BLaER1 (cell line): ENCODE measurements around the gene RCN2.

Experiments used
- H3K27ac ChIP-seq: shearing (Covaris generic); formaldehyde crosslinking; 2 replicates; pipeline ENCODE4 v1.8.1; 2022
- H3K27me3 ChIP-seq: shearing (Covaris generic); formaldehyde crosslinking; 2 replicates; pipeline ENCODE4 v1.8.1; 2022
- H3K36me3 ChIP-seq: shearing (Covaris generic); formaldehyde crosslinking; 2 replicates; pipeline ENCODE4 v1.8.1; 2022
- H3K4me1 ChIP-seq: shearing (Covaris generic); formaldehyde crosslinking; 2 replicates; pipeline ENCODE4 v1.8.1; 2022
- H3K4me2 ChIP-seq: shearing (Covaris generic); formaldehyde crosslinking; 2 replicates; pipeline ENCODE4 v1.8.1; 2022
- H3K4me3 ChIP-seq: shearing (Covaris generic); formaldehyde crosslinking; 2 replicates; pipeline ENCODE4 v1.8.1; 2022
- H3K9ac ChIP-seq: shearing (Covaris generic); formaldehyde crosslinking; 2 replicates; pipeline ENCODE4 v1.8.1; 2022
- H3K9me3 ChIP-seq: shearing (Covaris generic); formaldehyde crosslinking; 2 replicates; pipeline ENCODE4 v1.8.1; 2022
- H4K20me1 ChIP-seq: shearing (Covaris generic); formaldehyde crosslinking; 2 replicates; pipeline ENCODE4 v1.8.1; 2022
- Cebpa-rat ChIP-seq: shearing (Covaris generic); IDR thresholded peaks from 2 replicates; pipeline ENCODE4 v1.8.1; 2022

Gene RCN2

DNA sequence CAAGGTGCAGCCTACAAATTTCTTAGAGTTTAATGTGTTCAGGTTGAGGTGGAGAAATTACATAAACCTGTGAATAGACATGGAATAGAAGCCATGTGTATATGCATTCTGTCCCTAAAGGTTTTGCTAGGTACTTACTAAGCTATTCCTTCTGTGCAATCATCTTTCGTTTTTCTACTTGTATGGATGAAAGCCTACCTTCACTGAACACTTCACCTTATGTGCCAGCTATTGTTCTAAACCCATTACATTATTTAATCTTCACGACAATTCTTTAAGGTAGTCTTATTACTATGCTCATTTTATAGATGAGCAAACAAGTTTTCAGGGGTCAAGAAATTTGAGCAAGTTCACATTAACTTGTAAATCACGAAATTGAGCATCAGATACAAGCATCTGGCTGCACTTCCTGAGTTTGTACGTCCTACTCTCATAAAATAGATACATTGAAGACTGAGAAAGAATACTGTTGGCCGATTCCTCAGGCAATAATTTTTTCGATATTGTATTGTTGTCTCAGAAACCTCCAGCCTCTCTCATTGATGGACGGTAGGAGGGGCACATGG lies 635 bp upstream of the RCN2 start:
- H3K27me3 ChIP-seq = no peaks in the 10 kb centered on the region
- H3K27ac ChIP-seq = peak overlapping the region; percentile 63; the same call in 1 of the 2 replicates
- H3K9me3 ChIP-seq = no peaks in the 10 kb centered on the region
- H3K4me1 ChIP-seq = peaks cover 45% of the 10 kb centered on the region
- peak overlapping the region; percentile 94 for H3K4me3 ChIP-seq
- H3K9ac ChIP-seq = peak overlapping the region; percentile 87
- peak overlapping the region; percentile 85 for H3K4me2 ChIP-seq
- TF ChIP-seq Cebpa-rat = no peak
- H3K36me3 ChIP-seq = peaks cover 12% of the 10 kb centered on the region; the same call in 1 of the 2 replicates
- peaks cover 13% of the 10 kb centered on the region for H4K20me1 ChIP-seq

DNA sequence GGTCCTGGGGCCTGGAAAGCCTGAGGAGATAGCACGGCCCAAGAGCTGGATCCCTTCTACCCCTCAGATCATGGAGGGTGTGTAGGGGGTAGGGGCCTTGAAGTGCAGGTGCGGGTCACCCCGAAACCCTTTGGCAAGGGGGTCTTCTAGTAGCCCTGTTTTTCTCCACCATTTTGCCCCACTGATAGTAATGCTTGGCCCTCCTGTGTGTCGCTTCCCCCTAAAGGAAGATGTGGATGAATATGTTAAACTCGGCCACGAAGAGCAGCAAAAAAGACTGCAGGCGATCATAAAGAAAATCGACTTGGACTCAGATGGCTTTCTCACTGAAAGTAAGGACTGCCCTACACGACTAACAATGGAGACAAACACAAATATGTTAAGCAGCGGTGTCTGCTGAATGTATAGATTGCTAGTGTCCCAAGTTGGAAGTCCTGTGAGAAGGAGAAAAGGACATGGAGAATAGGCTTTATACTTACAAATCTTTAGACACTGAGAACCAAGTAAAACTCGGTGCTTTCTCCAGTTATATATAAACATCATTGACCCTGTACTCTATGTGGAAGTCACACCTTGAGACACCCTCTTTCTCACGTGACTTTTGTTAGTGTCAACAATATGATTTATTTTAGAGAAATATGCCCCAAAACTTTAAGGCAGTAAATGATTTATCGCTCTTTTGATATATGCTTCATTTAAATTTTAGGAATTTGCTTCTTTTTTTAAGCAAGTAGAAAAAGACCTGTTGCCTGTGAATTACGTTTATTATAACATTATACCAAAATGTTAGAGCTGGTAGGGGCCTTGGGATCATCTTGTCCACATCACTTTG lies 802 bp downstream of the RCN2 start:
- peak overlapping the region; percentile 89 for H3K27ac ChIP-seq
- no peak for TF ChIP-seq Cebpa-rat

DNA sequence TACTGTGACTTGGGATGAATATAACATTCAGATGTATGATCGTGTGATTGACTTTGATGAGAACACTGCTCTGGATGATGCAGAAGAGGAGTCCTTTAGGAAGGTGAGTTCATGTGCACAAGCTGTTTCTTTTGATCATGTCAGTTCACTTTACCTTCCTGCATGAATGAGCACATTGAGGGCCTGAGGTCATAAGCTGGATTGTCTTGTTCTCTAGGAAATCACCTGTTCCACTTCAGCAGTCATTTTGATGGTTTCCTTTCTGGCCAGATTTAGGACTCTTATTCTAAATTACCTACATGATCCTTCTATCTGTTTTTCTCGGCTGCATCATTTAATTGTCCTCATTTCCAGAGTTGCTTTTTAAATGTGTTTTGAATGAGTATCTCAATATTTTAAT lies 4.1 kb downstream of the RCN2 start:
- Histone ChIP-seq H3K9me3 (no peaks in the 10 kb centered on the region), H3K27me3 (no peaks in the 10 kb centered on the region), H3K4me2 (peak overlapping the region; percentile 53), H4K20me1 (peaks cover 32% of the 10 kb centered on the region), H3K36me3 (peaks cover 35% of the 10 kb centered on the region), H3K4me3 (no peak overlapping the region), H3K9ac (no peak overlapping the region), H3K4me1 (peaks cover 47% of the 10 kb centered on the region), H3K27ac (no peak overlapping the region)
- no peak for TF ChIP-seq Cebpa-rat

More for the DNA sequence above, 802 bp downstream of the RCN2 start:
- Histone ChIP-seq H3K36me3 (peaks cover 23% of the 10 kb centered on the region), H3K9me3 (no peaks in the 10 kb centered on the region), H3K4me3 (peak overlapping the region; percentile 94), H4K20me1 (peaks cover 24% of the 10 kb centered on the region), H3K4me1 (peaks cover 48% of the 10 kb centered on the region), H3K27me3 (no peaks in the 10 kb centered on the region), H3K9ac (peak overlapping the region; percentile 87), H3K4me2 (peak overlapping the region; percentile 89)

DNA sequence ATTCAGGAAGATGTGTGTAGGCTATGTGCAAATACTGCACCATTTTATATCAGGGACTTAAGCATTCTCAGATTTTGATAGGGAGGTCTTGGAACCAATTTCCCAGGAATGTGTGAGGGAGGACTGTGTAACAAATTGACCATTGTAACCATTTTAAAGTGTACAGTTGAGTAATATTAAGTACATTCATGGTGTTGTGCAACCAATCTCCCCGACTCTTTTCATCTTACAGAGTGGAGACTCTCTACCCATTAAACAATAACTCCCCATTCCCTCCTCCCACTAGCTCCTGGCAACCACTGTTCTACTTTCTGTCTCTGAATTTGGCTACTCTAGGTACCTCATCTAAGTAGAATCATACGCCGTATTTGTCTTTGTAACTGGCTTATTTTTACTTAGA lies 5.1 kb downstream of the RCN2 start:
- no peaks in the 10 kb centered on the region for H3K9me3 ChIP-seq
- H3K27me3 ChIP-seq = no peaks in the 10 kb centered on the region
- peaks cover 37% of the 10 kb centered on the region for H4K20me1 ChIP-seq
- H3K4me3 ChIP-seq = no peak overlapping the region
- peaks cover 41% of the 10 kb centered on the region for H3K4me1 ChIP-seq
- H3K9ac ChIP-seq = no peak overlapping the region
- H3K36me3 ChIP-seq = peaks cover 35% of the 10 kb centered on the region
- TF ChIP-seq Cebpa-rat = no peak
- H3K4me2 ChIP-seq = no peak overlapping the region
- H3K27ac ChIP-seq = no peak overlapping the region

DNA sequence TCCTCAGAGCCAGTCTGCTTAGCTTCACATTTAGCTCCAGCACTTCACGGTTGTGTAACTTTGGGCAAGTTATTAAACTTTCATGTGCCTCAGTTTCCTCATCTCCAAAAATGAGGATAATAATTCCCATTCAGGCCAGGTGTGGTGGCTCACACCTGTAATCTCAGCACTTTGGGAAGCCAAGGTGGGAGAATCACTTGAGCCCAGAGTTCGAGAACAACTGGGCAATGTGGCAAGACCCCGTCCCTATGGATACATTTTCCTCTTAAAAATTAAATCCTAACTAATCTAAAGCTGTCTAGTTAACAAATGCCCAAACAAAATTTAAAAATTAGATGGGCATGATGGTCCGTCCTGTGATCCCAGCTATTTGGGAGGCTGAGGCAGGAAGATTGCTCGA lies 7.2 kb downstream of the RCN2 start:
- H3K9me3 ChIP-seq = no peaks in the 10 kb centered on the region
- H3K4me2 ChIP-seq = no peak overlapping the region
- H3K27ac ChIP-seq = no peak overlapping the region
- no peak for TF ChIP-seq Cebpa-rat
- H3K27me3 ChIP-seq = no peaks in the 10 kb centered on the region
- peaks cover 25% of the 10 kb centered on the region for H3K4me1 ChIP-seq
- peaks cover 37% of the 10 kb centered on the region for H4K20me1 ChIP-seq
- no peak overlapping the region for H3K9ac ChIP-seq
- no peak overlapping the region for H3K4me3 ChIP-seq
- H3K36me3 ChIP-seq = peaks cover 40% of the 10 kb centered on the region

DNA sequence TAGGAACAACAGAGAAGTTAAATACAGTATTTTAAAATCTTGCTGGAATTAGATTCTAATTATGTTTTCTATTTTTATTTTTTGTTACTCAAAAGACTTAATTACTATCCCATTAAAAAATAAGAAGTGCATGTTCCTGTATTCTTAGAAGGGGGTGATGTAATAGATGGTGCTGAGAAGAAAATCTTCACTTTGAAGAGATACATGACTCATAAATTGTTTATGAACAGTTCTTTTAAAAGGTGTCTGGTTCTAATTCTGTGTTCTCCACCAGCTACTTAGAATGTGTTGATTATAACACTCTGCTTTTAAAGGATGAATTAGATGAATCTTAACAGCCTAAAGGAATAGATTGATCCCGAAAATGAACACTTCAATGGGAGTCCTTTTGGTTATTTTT lies 8.2 kb downstream of the RCN2 start:
- no peak overlapping the region for H3K4me3 ChIP-seq
- peaks cover 44% of the 10 kb centered on the region for H3K36me3 ChIP-seq
- H3K9me3 ChIP-seq = no peaks in the 10 kb centered on the region
- no peaks in the 10 kb centered on the region for H3K27me3 ChIP-seq
- no peak overlapping the region for H3K4me2 ChIP-seq
- H3K9ac ChIP-seq = no peak overlapping the region
- peaks cover 35% of the 10 kb centered on the region for H4K20me1 ChIP-seq
- H3K27ac ChIP-seq = no peak overlapping the region
- peaks cover 16% of the 10 kb centered on the region for H3K4me1 ChIP-seq
- TF ChIP-seq Cebpa-rat = no peak

DNA sequence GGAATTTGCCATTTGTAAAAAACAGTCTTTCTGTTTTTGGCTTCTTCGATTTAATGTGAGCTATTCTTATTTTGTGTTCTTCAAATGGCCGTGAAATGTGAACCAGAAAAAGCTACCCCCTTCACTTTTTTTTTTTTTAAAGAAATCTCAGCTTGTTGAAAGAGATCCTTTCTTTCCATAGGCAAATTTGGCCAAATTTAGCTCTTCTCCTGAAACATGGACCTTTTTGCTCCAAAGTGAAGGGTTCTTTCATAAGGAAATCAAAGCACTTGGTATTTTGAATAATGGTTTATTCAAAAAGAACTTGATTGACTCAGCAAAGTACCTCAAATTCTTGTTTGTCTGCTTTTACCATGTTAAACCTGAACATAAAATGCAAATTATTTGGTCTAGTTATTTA lies 10.1 kb downstream of the RCN2 start:
- no peak overlapping the region for H3K27ac ChIP-seq
- H3K4me3 ChIP-seq = no peak overlapping the region
- no peaks in the 10 kb centered on the region for H3K9me3 ChIP-seq
- H3K4me2 ChIP-seq = no peak overlapping the region
- peaks cover 58% of the 10 kb centered on the region for H3K36me3 ChIP-seq
- no peak for TF ChIP-seq Cebpa-rat
- peaks cover 19% of the 10 kb centered on the region; the same call in 1 of the 2 replicates for H4K20me1 ChIP-seq
- no peak overlapping the region for H3K9ac ChIP-seq
- H3K27me3 ChIP-seq = no peaks in the 10 kb centered on the region
- H3K4me1 ChIP-seq = no peaks in the 10 kb centered on the region

DNA sequence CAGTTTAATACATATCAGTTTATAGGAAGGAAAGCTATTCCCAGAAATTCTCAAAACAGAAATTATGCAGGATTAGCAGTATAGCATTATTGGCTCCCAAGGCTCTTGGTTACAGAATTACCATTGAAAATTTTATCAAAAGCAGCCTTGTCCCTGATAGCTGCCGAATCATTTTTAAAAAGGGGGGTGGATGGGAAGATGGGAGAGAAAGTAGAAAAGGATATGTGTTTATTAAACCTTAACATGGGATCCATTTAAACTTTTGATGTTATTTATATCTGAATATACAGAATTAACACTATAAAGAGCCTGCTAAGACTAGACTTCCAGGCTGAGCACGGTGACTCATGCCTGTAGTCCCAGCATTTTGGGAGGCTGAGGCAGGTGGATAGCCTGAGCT lies 10.8 kb downstream of the RCN2 start:
- no peak overlapping the region for H3K4me2 ChIP-seq
- H3K4me3 ChIP-seq = no peak overlapping the region
- H3K27me3 ChIP-seq = no peaks in the 10 kb centered on the region
- H3K9me3 ChIP-seq = no peaks in the 10 kb centered on the region
- H4K20me1 ChIP-seq = peaks cover 13% of the 10 kb centered on the region; the same call in 1 of the 2 replicates
- no peak overlapping the region for H3K27ac ChIP-seq
- no peak for TF ChIP-seq Cebpa-rat
- H3K36me3 ChIP-seq = peaks cover 58% of the 10 kb centered on the region
- H3K9ac ChIP-seq = no peak overlapping the region
- peaks cover 2% of the 10 kb centered on the region; the same call in 1 of the 2 replicates for H3K4me1 ChIP-seq

DNA sequence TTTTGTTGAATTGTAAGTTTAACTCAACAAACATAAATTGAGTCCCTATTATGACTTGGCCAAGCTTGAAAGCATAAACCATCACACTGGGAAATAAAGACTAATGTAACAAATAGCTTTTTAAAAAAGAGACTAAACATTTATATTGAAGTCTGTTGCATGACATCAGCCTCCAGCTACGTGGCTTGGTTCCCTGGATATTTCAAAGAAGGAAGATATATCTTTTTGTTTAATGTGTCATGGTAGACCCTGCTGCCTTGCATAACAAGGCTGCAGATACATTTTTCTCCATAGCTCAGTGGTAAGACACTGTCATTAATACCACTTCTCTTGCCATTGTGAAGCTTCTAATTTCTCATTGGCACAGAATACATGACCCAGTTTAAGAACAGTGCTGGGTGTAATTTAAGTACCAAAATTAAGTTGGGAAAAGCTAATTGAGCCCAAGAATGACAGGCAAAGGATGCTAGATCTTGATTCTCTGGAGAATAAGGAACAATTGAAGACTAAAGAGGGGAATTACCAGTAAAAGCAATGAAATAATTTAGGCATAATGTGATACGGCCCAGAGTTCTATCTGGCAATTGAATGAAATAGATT lies 14.0 kb downstream of the RCN2 start:
- peaks cover 71% of the 10 kb centered on the region for H3K36me3 ChIP-seq
- no peak overlapping the region for H3K27ac ChIP-seq
- H3K9ac ChIP-seq = no peak overlapping the region
- TF ChIP-seq Cebpa-rat = no peak
- H3K4me2 ChIP-seq = no peak overlapping the region
- no peaks in the 10 kb centered on the region for H3K27me3 ChIP-seq
- peaks cover 6% of the 10 kb centered on the region for H3K4me1 ChIP-seq
- H3K4me3 ChIP-seq = no peak overlapping the region
- no peaks in the 10 kb centered on the region for H3K9me3 ChIP-seq
- peaks cover 5% of the 10 kb centered on the region; the same call in 1 of the 2 replicates for H4K20me1 ChIP-seq

DNA sequence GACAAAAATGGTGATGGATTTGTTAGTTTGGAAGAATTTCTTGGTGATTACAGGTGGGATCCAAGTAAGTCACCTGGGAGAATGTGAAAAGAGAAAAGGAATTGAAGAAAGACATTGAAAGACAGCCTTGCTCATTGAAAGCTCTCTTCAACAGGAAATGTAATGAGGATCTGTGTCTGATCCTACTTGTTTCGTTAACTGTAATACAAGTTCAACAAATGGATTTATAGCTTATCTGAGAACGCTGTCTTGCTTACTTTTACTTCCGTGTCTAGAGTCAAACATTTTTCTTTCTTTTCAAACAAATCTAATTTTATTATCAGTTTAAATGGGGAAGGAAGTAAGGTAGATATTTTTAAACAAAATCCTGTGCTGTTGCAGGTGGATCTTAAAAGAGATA lies 15.9 kb downstream of the RCN2 start:
- Histone ChIP-seq H3K27ac (no peak overlapping the region), H4K20me1 (no peaks in the 10 kb centered on the region), H3K4me1 (peaks cover 19% of the 10 kb centered on the region), H3K36me3 (peaks cover 78% of the 10 kb centered on the region), H3K4me3 (no peak overlapping the region), H3K9me3 (no peaks in the 10 kb centered on the region), H3K27me3 (no peaks in the 10 kb centered on the region), H3K9ac (no peak overlapping the region), H3K4me2 (no peak overlapping the region)
- TF ChIP-seq Cebpa-rat = no peak
